ENCODE measurements around the gene TECTB.

Gene TECTB

DNA sequence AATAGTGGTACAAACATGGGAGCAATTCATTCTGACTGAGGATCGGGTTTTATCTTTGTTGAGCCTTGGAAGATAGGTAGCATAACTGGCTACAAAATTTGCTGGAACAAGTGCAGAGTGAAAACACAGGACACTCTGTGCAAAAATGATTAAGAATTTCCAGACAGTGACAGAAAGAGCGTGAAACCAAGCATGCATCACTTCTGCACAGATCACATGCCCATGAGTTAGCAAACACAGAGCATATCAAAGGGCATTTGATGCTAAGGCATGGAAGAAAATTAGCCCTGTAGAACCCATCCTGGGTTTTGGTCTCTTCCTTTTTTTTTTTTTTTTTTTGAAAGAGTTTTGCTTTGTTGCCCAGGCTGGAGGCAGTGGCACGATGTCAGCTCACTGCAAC is 28.3 kb downstream of the TECTB start:
- DNase-seq (ENCODE audit: low spot score): no peak

DNA sequence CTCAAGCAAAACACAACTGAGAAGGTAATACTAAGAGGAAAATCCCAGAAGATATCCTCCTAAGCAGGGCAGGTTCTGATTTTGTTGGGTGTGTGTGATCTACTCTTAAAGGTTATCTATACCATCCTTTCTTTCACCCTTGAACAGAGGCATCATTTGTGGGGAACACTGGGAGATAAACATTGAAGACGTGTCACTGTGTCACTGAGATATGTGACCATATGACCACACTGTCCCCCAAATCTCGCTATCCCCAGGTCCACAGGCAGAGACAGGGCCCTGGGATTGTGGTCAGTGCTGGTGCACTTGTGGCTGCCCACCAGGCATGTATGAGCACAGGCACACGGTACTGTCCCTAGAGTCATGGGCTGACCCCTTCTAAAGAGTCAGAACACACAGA is 30.0 kb downstream of the TECTB start:
- no peak for DNase-seq (ENCODE audit: low spot score)

DNA sequence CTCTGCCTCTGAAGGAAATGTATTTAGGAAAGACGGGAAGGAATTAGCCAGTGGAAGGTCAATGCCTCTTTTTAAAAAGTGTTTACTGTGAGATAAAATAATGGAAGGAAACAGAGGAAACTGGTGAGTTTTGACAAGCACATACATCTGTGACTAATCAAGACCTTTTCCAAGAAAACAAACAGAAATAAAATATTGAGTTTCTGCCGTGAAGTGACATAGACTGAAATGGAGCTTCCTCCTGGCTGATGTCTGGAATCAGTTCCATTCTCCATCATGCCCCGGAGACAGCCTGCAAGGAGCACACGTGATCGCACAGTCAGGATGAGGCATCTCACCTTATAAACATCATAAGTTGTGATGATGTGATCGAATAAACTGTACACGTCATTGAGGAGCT is 30.7 kb downstream of the TECTB start:
- no peak for DNase-seq (ENCODE audit: low spot score)

DNA sequence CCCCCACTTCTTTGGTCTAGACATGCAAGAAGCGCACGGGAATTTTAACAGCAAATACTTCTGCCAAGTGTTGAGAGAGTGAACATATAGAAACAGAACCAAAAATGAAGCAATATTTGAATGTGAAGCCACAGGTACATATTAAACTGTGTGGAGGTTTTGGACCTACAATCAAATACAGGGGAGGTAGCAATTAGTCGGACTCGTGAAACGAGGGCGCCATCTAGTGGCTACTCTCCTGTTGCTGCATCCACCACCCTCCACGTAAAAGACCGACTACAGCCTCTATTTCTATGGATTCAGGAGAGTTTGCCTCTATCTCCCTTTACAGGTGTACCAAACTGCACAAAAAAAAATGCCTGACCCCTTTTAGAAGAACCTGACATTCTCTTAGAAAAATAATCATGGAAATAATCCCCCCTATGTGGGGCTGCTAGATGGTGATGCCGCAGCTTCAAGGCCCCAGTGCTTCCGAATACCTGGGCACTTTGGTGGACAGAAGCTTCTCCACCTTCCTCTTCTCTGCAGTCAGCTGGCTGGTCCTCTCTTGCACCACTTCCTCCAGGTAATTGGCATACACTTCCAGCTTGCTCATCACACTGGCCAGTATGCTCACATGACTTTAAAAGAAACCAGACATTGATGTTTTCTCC is 31.7 kb downstream of the TECTB start:
- DNase-seq (ENCODE audit: low spot score): peak; percentile 68

DNA sequence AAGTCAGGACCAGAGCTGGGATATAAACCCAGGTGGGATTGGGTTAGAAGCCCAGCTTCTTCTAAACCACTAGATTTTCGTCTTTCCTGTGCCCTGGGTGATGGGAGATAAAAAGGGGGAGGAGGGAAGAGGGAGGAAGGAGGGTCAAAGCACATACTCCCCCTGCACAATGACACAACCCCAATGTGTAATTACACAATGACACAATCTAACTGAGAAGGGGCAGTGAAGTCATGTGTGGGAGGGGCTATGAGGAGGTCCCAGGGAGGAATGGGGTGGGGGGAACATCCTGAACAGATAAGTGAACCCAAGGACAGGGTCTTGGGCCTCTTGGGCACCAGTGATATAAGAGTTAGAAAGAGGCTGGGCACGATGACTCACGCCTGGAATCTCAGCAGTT is 44.5 kb downstream of the TECTB start:
- no peak for DNase-seq (ENCODE audit: low spot score)

DNA sequence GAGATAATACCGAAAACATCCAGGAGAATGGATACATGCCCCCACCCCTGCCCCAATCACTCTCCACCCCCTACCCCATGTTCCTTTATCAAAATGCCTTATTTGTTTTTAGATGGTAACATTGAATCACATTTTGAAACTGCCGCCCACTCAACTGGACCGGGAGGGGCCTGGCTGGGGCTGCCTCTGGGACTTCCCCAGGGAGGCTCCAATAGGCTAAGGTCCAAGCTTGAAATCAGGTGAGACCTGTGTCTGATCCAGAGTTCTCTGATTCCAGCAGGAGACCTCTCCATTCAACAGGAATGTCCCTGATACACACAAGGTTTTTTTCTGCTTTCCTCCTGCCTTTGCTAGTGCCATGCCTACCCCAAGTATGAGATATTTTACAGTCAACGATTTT is 47.0 kb downstream of the TECTB start:
- DNase-seq (ENCODE audit: low spot score): no peak

DNA sequence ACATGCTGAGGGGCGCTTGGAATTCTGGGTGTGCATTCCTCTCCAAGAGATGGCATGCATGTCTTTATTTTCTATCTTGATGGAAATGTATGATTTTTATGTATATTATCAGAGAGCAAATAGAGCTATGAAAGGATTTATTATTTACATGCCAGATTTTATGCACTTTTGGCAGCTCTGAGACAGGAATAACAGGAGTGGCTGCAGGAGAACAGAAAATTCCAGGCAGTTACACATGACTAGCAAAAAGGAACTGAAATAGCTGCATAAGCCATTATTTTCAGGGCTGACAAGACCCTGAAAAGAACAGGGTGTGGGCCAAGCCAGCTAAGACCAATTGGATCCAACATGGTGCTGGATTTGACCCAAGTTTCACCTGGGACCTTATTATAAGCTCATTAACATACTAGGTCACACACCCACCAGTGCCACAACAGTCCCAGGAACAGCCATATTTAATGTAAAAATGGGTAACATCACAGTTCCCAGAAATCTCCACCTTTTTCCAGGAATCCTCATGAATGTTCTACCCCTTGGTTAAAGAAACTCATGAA is 47.5 kb downstream of the TECTB start:
- DNase-seq (ENCODE audit: low spot score): no peak

DNA sequence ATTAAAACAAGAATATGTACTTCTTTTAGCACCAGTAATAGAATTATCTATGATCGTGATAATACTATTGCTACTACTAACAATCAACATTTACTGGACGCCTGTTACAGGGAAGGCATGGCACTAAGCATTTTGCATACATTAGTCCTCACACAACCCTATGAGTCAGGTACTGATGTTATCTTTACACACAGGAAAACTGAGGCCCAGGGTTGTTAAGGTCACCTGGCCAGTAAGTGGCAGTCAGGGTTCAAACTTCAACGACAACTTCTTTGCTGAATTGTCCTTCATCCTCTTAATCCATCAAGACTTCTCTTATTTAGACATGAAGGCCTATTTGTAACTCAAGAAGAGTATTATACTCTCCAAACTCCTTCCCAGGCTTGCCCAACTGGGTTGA is 48.8 kb downstream of the TECTB start:
- DNase-seq (ENCODE audit: low spot score): no peak

DNA sequence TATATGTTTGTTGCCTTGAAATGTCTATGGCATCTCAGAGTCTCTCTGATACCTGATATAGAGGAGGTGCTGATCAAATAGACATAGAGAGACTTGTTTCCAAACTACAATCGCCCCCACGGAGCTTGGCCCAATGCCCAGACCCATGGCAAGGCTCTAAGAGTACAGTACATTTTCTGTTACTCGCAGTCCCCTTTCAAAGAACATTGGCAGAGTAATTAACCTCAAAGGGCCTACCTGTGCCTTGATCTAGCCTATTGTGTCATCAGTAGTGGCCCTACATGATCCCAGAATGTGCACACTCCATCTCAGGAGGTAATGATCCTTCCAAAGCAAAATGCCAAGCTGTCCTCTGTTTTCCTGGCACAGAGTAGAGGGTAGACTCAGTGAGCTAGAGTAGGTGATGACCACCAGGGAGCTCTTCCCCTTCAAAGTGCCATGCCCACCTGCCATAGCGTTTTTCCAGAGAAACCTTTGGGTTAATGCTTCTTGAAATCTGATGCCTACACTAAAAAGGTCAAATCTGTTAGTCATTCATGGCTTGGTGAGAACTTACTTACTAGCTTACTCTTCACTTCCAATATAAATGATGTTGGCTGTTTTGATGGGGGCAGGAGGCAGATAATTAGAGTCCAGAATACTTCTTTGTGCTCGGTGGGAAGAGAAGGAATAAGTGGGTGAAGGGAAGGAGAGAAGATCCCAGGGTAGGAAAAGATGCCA is 49.5 kb downstream of the TECTB start:
- DNase-seq (ENCODE audit: low spot score): peak; percentile 17

DNA sequence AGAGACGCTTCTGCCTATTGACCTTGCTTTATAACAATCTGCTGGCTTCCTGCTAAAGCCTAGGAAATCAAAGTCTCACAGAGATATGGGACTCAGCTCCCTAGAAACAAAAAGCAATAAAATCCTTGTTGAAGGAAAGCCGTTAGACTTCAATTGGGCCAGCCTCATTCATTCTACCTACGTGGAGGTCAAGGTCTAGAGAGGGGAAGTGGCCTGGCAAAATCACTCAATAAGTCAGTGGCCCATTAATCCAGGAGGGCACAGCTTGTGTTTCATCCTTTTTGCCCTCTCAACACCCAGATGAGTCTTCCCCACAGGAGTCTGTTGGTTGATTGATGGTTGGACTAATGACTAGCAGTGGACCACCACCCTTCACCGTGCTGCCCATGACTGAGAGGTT is 50.3 kb downstream of the TECTB start:
- DNase-seq (ENCODE audit: low spot score): no peak

DNA sequence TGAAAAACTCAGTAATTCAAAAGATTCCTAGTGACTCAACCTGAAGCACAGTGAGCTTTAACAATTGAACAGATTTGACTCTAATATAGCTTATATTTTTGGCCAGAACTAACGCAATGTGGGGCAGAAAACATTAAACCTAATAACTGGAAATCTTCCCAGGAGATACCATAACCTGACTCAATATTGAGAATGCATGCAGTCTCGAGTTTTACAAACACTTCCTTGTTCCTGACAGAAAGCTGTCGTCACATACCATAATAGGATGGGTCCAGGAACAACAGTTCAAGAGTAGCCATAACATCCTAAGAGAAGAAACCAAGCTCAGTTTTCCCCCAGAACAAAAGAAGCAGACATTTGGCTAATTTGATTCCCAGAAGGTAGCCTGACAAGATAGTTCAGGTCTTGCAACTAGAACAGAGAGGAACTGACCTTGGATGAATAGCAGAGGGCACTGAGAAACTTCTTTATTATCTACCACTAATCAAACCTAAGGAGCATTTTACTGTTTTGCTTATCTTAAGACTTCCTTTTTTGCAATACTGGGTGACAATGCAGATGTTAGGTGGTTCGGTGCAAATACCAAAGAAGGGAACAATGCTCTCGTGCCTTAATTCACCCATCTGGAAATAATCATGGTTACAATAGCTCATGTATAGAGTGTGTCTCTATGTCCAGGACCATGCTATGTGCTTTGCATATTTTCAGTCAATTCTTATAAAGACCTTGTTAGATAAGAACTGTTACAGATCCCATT is 52.1 kb downstream of the TECTB start:
- DNase-seq (ENCODE audit: low spot score): no peak

DNA sequence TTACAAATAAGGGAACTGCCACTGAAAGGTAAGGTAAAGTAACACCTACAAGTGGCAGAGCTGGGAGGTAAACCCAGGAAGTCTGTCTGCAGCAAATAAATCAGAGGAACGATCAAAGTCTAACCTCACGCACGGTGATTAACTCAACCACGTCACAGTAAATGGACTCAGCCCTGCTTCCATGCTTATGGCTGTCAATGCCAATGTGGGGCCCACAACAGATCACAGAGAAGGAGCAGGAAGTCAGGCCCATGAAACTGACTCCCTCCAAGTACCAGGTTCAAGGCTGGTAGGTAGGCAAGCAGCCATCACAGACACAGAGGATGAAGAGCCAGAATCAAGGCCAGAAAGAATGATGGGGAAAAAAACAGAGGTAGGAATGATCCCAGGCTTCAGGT is 52.7 kb downstream of the TECTB start:
- DNase-seq (ENCODE audit: low spot score): peak; percentile 9

DNA sequence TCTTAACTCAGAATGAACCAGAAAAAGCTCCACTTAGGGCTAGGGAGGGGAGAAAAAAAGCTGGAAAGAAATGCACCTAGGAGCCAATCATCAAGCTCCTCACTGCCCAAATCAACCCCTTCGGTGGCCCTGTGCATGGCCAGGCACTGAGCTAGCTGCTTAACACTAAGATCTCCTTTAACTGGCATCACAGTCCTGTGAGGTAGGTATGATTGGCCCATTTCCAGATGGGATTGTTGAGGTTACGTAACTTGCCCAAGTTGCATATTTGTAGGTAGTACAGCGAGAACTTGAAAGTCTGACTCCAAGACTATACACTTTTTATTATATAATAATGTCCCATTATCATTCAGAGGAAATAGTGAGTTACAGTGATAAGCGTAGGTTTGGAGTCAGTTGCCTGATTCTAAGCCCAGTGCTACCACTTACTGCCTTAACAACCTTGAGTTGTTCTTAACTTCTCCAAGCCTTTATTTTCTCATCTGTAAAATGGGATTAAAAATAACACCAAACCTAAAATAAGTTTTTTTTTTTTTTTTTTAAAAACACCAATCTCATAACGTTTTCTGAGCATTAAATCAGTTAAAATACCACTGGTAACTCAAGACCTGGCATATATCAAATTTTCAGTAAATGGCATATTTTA is 53.5 kb downstream of the TECTB start:
- DNase-seq (ENCODE audit: low spot score): no peak

DNA sequence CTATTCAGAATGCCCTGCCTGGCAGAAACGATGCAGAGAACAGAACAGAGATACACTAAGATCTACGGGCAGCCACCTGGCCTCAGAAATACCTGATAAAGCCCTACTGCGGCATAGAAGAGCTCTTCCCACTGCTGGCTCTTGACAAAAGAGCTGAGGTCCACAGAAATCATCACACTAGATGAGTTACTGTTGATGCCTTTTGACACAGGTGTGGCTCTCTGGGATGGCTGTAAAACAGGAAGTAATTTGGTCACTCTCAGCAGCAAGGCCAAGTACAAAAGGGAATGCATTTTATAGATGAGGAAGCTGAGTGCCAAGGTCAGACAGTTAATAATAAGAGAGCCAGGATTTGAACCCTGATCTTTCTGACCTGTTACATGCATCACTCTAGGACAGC is 55.8 kb downstream of the TECTB start:
- DNase-seq (ENCODE audit: low spot score): no peak

DNA sequence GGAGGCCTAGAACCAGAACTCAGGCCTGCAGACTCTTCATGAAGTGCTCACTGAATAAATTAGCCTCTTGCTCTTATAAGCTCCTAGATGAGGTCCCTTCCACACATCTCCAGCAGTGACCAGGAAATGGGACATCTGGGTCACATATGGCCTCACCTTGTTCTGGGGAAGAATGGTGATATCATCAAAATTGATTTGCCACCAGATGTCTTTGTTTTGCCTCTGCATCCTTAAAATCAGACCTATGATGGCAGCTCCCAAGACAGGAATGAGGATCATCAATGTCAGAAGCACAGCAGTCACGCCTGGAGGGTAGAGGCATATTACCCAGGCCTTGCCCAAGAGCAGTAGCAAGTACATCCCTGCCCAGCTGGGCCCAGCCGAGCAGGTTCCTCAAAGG is 57.4 kb downstream of the TECTB start:
- no peak for DNase-seq (ENCODE audit: low spot score)

DNA sequence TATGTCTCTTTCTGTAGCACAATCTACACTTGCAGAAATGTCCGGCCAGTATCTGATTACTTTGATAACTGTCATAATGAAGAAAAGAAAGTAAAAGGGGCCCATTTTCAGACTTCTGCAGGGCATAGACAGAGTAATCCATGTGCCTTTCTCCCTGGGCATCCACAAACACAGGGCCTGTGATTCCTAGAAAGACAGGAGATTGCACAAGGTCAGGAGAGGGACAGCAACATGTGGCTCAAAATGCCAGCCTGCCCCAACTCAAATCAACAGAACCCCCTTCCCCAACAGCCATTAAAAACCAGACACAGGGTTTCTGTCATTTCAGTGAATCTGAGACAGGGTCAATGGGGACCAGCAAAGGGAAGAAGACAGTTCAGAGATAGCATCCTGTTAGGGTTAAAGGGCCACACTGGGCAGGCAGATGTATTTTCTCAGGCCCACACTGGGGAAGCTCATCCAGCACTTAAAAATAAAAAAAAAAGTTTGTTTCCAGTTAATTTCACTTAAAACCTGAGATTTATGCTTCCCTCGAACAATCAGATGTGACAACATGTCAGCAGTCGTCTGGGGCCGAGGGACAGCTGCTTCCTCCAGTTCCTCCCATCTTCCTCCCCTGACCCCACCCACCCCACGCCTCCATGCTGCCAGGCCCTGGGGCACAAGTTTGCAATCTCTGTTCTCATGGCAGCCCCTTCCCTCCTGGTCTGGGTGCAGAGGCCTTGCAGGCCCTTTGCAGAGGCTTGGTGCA is 60.0 kb downstream of the TECTB start:
- no peak for DNase-seq (ENCODE audit: low spot score)

DNA sequence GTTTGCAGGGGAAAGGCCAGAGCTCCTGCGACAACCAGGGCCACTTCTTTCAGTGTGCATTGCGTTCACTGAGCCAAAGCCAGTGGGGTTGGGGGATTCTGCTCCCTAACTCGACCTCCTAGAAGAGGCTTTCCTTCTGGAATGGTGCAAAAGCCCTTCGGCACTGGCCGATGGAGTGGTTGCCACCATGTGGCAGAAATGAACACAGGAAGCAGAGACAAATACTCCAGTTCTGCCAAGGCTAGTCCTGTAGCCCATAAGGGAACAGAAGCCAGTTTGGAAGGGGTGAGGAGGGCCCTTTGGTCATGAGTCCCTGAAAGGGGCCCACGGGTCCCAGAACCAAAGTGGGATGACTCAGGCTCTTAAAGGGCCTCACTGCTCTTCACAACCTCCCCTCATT is 61.1 kb downstream of the TECTB start:
- no peak for DNase-seq (ENCODE audit: low spot score)

DNA sequence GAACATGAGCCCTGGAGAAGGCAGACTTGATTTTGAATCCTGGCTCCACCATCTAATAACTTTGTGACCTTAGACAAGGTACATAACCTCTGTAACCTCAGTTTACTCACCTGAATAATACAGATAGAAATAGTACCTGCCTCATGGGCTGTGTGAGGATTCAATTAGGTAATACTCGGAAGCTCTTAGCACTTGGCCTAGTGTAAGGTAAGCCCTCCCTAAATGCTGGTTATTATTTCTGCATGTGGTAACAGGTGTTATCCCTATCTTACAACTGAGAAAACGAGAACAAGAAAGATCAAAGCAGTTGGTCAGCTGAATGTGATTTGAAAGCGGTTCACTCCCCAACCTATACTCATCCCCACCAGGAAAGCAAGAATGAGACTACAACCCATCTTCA is 62.0 kb downstream of the TECTB start:
- no peak for DNase-seq (ENCODE audit: low spot score)

DNA sequence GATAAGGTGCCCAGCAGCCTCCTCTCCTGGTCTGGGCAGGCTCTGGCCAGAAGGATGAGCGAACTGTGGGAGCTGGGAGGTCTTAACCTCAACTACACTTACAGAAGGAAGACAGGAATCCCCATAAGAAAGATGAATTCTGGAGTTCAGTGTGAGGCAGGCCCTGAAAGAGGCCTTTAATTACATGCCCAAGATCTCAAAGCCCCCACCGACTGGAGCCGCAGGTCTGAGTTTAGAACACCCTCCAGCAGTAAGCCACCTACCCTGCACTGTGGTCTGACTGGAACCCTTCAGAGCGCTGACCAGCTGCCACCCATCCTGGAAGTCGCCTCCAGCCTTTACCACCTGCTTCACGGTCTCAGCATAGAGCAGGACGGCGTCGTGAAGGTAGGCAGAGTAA is 62.5 kb downstream of the TECTB start:
- no peak for DNase-seq (ENCODE audit: low spot score)

DNA sequence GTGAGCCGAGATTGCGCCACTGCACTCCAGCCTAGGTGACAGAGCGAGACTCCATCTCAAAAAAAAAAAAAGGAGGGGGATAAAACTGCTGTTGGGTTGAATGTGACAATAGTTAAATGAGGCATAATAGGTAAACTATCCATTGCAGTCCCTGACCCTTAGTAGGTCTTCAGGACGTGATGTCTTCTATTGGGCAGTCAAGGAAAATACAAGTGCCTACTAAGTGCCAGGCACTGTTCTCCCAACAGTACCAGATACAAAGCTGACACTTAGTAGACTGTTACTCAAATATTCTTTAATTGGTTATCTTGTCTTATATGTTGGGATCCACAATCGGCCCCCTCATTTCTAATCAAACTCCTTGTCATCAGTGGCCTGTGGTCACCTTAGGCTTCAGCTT is 63.6 kb downstream of the TECTB start:
- no peak for DNase-seq (ENCODE audit: low spot score)

DNA sequence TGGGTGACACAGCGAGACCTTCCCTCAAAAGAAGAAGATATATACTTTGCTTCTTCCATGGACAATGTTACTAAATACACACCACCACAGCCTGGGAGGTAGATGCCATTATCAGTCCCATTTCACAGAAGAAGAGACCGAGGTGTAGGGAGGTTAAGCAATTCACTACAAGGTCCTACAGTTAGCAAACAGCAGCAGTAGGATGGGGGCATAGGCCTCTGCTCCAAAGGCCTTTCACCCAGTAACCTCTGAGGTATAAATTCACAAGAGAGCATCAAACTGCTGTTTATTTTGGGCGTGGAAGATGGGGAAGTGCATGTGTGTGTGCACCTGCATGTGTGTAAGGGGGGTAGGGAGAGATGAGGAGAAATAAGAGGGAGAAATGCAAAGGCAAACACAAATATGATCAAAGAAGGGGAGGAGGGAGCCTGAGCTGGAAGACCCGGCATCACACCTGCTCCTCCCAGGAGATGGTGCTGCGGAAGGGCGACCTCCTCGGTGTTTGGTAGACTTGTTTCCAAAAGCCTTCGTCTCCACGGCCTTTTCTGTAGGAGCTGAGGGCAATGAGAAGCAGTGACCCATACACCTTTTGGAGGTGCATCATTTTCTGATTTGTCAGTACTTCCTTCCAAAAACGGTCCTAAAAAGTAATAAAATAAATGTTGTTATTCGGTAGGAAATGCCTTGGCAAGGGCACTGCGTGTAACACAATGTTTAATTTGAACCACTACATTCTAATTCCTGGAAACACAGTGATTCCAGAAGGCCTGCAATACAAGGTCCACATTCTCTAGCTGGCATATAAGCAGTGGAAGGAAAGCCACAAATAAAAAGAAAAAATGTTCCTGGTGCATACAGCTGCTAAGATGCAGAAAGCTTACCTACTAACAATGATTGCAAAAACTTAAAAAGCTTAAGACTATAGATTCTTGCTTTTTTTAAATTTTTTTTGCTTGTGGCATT is 64.8 kb downstream of the TECTB start:
- DNase-seq (ENCODE audit: low spot score): no peak
